Mesenchymal stem cell (in vitro differentiated cells and primary cell): ENCODE data around the gene CBX4.
A peak's percentile ranks its signal among the peaks of the same experiment; 100 is the strongest.

Experiments
- DNase-seq: peaks from one replicate; pipeline ENCODE4 v3.0.0-alpha.2; 2013
- H2AFZ ChIP-seq: one replicate; pipeline ENCODE4 v1.6.1; 2013; ENCODE audit warnings: low read depth, mild to moderate bottlenecking, control low read depth, inconsistent platforms, low read length, moderate library complexity
- H2AK5ac ChIP-seq: 2 replicates; pipeline ENCODE4 v1.6.1; 2013; ENCODE audit warnings: low read length, moderate library complexity, mild to moderate bottlenecking, inconsistent platforms; ENCODE audit not compliant: severe bottlenecking
- H2BK120ac ChIP-seq: one replicate; pipeline ENCODE4 v1.6.1; 2013; ENCODE audit warnings: low read depth, mild to moderate bottlenecking, inconsistent platforms, low read length, moderate library complexity
- H2BK12ac ChIP-seq, 2 experiments: one replicate each; pipeline ENCODE4 v1.6.1; 2013; ENCODE audit warnings: inconsistent platforms in 2 of 2, low read length in 2 of 2, mild to moderate bottlenecking in 2 of 2, moderate library complexity in 2 of 2, control low read depth in 1 of 2
- H2BK15ac ChIP-seq: one replicate; pipeline ENCODE4 v1.6.1; 2013; ENCODE audit warnings: mild to moderate bottlenecking, low read depth, inconsistent platforms; ENCODE audit not compliant: poor library complexity, severe bottlenecking
- H2BK5ac ChIP-seq: 2 replicates; pipeline ENCODE4 v1.6.1; 2013; ENCODE audit warnings: low read depth, mild to moderate bottlenecking, low read length, control low read depth, inconsistent platforms; ENCODE audit not compliant: poor library complexity, severe bottlenecking
- H3K14ac ChIP-seq, 2 experiments: one replicate each; pipeline ENCODE4 v1.6.1; 2013; ENCODE audit warnings: inconsistent platforms in 2 of 2, low read length in 2 of 2, control low read depth in 1 of 2, mild to moderate bottlenecking in 1 of 2, moderate library complexity in 1 of 2
- H3K18ac ChIP-seq, 2 experiments: one replicate each; pipeline ENCODE4 v1.6.1; 2013; ENCODE audit warnings: inconsistent platforms in 2 of 2, low read length in 2 of 2, control low read depth in 1 of 2, low read depth in 1 of 2, mild to moderate bottlenecking in 1 of 2
- H3K23ac ChIP-seq, 2 experiments: one replicate each; pipeline ENCODE4 v1.6.1; 2013; ENCODE audit warnings: inconsistent platforms in 2 of 2, low read length in 2 of 2, mild to moderate bottlenecking in 2 of 2, moderate library complexity in 2 of 2, control low read depth in 1 of 2
- H3K27ac ChIP-seq: 2 replicates; pipeline ENCODE4 v1.5.1; 2013; ENCODE audit warnings: mild to moderate bottlenecking, moderate library complexity, low read length, control low read depth, inconsistent platforms; ENCODE audit not compliant: poor library complexity, severe bottlenecking
- H3K27me3 ChIP-seq, 2 experiments: 2 replicates each; pipeline versions ENCODE4 v1.6.1 to v1.7.0; 2013; ENCODE audit warnings: low read length in 2 of 2, mild to moderate bottlenecking in 2 of 2, moderate library complexity in 2 of 2, control low read depth in 1 of 2, inconsistent platforms in 1 of 2; ENCODE audit not compliant: control insufficient read depth in 1 of 2, insufficient read depth in 1 of 2
- H3K36me3 ChIP-seq, 2 experiments: 2 replicates each; pipeline versions ENCODE4 v1.6.1 to v1.7.0; 2013; ENCODE audit warnings: low read length in 2 of 2, control low read depth in 1 of 2, inconsistent platforms in 1 of 2, low read depth in 1 of 2, mild to moderate bottlenecking in 1 of 2; ENCODE audit not compliant: insufficient read depth in 2 of 2, control insufficient read depth in 1 of 2
- H3K4ac ChIP-seq, 2 experiments: one replicate each; pipeline ENCODE4 v1.6.1; 2013; ENCODE audit warnings: inconsistent platforms in 2 of 2, low read length in 2 of 2, mild to moderate bottlenecking in 2 of 2, moderate library complexity in 2 of 2, control low read depth in 1 of 2, low read depth in 1 of 2
- H3K4me1 ChIP-seq: 2 replicates; pipeline ENCODE4 v1.6.1; 2013; ENCODE audit warnings: low read depth, low read length, control low read depth; ENCODE audit not compliant: control insufficient read depth, insufficient read depth
- H3K4me2 ChIP-seq: 2 replicates; pipeline ENCODE4 v1.6.1; 2013; ENCODE audit warnings: low read length, mild to moderate bottlenecking, inconsistent platforms; ENCODE audit not compliant: poor library complexity, severe bottlenecking
- H3K4me3 ChIP-seq, 2 experiments: 2 replicates each; pipeline versions ENCODE4 v1.5.1 to v1.7.0; 2013; ENCODE audit warnings: low read length in 2 of 2, mild to moderate bottlenecking in 2 of 2, control low read depth in 1 of 2, low read depth in 1 of 2; ENCODE audit not compliant: insufficient read depth in 1 of 2
- H3K79me1 ChIP-seq: replicated peaks from 2 replicates; pipeline ENCODE4 v1.6.1; 2013; ENCODE audit warnings: mild to moderate bottlenecking, control low read depth, low read length, inconsistent platforms; ENCODE audit not compliant: poor library complexity, severe bottlenecking
- H3K9ac ChIP-seq: 2 replicates; pipeline ENCODE4 v1.7.0; 2013; ENCODE audit warnings: mild to moderate bottlenecking, low read length, moderate library complexity
- H3K9me3 ChIP-seq: 2 replicates; pipeline ENCODE4 v1.7.0; 2013; ENCODE audit warnings: mild to moderate bottlenecking, low read length; ENCODE audit not compliant: control insufficient read depth
- H4K8ac ChIP-seq: one replicate; pipeline ENCODE4 v1.6.1; 2013; ENCODE audit warnings: inconsistent platforms, mild to moderate bottlenecking, low read length, moderate library complexity
- H4K91ac ChIP-seq: one replicate; pipeline ENCODE4 v1.6.1; 2013; ENCODE audit warnings: mild to moderate bottlenecking, low read length, inconsistent platforms
- WGBS: methylation state at CpG from one replicate; pipeline ENCODE4 v1.1.7; 2013; ENCODE audit warnings: mixed read lengths; 5-methylcytosine and 5-hydroxymethylcytosine counted together

Gene CBX4

DNA sequence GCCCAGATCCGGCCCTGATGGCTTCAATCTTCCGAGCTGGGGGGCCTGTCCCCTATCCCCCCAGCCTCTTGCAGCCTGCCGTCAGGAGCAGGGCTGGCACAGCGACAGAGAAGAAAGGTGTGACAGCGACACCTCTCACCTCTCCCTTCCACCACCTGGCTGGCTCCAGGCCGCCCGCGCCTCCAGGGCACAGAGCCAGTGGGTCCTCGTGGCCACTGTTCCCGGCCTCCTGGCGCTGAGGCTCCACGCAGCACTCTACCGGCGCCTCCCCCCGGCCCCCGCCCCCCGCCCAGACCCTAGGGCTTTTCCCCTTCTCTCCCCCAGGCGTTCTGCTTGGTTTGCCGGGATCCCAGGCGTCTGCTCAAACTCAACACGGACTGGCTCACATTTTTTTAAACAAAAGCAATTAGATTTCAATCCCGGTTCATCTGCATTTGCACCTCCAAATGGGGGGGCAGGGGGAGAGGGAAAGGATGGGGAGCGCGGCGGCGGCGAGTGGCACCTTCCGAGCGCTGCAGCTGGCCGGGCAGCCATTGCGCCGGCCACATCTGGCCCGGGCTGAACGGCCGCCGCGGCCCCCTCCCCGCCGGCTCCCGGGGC, 29.6 kb downstream of the CBX4 start:
- Histone ChIP-seq H3K14ac (no peak overlapping the region), H4K8ac (no peak overlapping the region), H3K4me1 (peaks cover 33% of the 10 kb centered on the region), H2BK15ac (peak overlapping the region; percentile 57), H3K36me3 (no peaks in the 10 kb centered on the region), H3K9me3 (no peaks in the 10 kb centered on the region), H3K9ac (no peak overlapping the region), H3K23ac (no peak overlapping the region), H3K4ac (no peak overlapping the region), H2BK5ac (no peak overlapping the region), H2AK5ac (no peak overlapping the region), H3K4me3 (peak overlapping the region in 1 of 2 experiments; percentile 29), H3K18ac (no peak overlapping the region), H3K27me3 (peaks cover 85 to 89% of the 10 kb centered on the region in 2 experiments), H2BK12ac (no peak overlapping the region), H3K79me1 (no peaks in the 10 kb centered on the region), H4K91ac (no peak overlapping the region), H2BK120ac (no peak overlapping the region), H3K4me2 (peak overlapping the region; percentile 29), H2AFZ (no peak overlapping the region), H3K27ac (no peak overlapping the region)
- WGBS: 2% methylated on average over 33 of the region's 40 CpGs
- no peak for DNase-seq

DNA sequence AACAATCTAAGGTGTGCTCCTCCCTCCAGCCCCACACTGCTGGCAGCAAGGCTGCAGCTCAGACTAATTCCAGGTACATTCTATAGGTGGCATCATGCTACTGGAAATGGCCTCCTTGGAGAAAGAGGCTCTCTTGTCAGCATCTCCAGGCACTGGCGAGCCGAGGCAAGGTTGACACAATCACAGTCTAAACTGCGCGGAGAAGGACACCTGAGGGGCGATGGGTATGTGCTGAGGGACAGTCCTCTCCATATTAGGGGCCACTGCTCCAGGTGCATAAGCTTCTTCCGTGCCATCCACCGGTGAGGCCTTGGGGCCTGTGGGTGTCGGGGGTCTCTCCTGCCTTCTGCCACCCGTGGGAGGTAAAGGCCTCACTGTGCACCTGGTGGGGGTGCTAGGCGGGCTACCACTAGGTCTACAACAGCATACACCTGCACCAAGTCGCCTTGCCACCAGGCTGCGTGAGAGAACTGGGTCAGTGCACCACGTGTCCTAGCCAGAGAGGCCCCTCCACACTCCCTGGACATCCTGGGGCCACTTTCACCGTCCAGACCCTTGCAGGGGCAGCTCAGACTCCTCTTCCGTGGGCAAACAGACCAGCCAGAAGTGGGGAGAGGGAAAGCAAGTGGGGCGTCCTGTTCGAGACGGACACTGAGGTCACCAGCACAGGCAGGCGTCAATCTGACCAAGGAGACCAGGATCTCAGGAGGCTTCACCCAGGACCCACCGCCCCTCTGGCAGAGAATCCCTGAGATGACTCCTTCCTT, 30.3 kb downstream of the CBX4 start:
- Histone ChIP-seq H3K27ac (no peak overlapping the region), H3K4me1 (peaks cover 33% of the 10 kb centered on the region), H2BK5ac (no peak overlapping the region), H2AK5ac (no peak overlapping the region), H3K36me3 (no peaks in the 10 kb centered on the region), H2BK120ac (no peak overlapping the region), H3K4me2 (no peak overlapping the region), H4K91ac (no peak overlapping the region), H4K8ac (no peak overlapping the region), H3K23ac (no peak overlapping the region), H3K18ac (no peak overlapping the region), H3K4ac (no peak overlapping the region), H3K79me1 (no peaks in the 10 kb centered on the region), H2BK12ac (no peak overlapping the region), H3K27me3 (peaks cover 85 to 89% of the 10 kb centered on the region in 2 experiments), H3K9ac (no peak overlapping the region), H3K14ac (no peak overlapping the region), H2BK15ac (peak overlapping the region; percentile 57), H2AFZ (no peak overlapping the region), H3K9me3 (no peaks in the 10 kb centered on the region), H3K4me3 (no peak overlapping the region)
- DNase-seq: no peak
- 16% methylated on average over 20 of the region's 20 CpGs for WGBS

DNA sequence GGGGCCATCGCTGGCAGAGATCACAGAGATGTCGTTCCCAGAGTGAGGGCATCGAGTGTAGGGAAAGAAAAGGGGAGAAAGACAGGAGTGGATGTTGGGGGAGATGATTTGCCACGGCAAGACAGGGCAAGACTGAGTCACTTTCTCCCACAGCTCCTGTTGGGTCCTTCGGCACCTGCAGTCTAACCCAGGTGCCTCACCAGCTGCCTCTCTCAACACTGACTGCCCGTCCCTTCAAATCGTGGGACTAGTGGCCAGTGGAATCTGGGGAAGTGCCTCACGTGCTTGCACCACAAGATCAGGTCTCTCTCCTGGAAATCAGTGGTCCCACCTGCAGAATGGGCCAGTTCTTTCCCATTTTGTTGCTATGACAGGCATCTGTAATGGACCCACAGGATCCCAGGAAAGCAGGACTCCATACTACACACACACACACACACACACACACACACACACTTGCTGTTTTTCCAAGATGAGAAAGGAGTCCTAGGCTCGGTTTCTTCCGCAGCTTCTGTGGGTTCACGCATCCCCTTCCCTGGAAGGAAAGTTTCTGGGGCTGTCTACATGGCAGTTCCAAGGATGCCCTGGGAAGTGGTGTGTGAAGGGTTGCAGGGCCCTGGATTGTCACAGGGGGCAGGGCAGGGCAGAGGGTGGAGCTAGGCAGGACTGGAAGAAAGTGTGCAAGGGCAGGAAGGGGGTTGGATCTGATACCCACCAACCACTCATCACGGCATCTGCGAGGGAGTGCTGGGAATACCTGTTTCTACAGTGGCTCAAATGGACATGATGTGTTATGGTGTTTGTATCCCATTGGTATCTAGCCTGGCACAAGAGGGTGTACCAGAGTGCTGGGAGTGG, 32.1 kb downstream of the CBX4 start:
- H3K79me1 ChIP-seq: no peaks in the 10 kb centered on the region
- H4K91ac ChIP-seq: no peak overlapping the region
- WGBS: 60% methylated on average over 13 of the region's 13 CpGs
- H3K23ac ChIP-seq: no peak overlapping the region
- H2BK12ac ChIP-seq: no peak overlapping the region
- H2BK5ac ChIP-seq: no peak overlapping the region
- no peak overlapping the region for H4K8ac ChIP-seq
- H2AFZ ChIP-seq: no peak overlapping the region
- DNase-seq: no peak
- H3K4me3 ChIP-seq: no peak overlapping the region
- no peak overlapping the region for H3K18ac ChIP-seq
- no peak overlapping the region for H3K14ac ChIP-seq
- H2BK120ac ChIP-seq: no peak overlapping the region
- no peaks in the 10 kb centered on the region for H3K36me3 ChIP-seq
- H2AK5ac ChIP-seq: no peak overlapping the region
- peaks cover 92 to 96% of the 10 kb centered on the region in 2 experiments for H3K27me3 ChIP-seq
- no peak overlapping the region for H3K9ac ChIP-seq
- H3K9me3 ChIP-seq: peaks cover 3% of the 10 kb centered on the region
- H3K4ac ChIP-seq: no peak overlapping the region
- H3K4me2 ChIP-seq: no peak overlapping the region
- no peak overlapping the region for H2BK15ac ChIP-seq
- H3K27ac ChIP-seq: no peak overlapping the region
- peaks cover 32% of the 10 kb centered on the region for H3K4me1 ChIP-seq

DNA sequence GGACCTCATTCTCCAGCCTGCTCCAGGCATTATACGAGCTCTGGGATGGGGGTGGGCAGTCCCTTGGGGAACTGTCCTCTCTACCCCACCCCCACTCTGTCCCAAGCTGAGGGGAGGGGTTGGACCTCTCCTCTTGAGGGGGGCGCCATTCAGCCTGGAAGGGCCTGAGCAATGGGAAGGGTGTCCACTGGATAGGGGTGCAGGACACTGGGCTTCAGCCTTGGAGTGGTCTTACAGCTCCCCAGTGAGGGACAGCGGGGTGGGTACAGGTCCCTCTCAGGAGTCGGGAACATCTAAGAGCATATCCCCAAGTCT, 32.8 kb downstream of the CBX4 start:
- H4K91ac ChIP-seq: no peak overlapping the region
- no peak overlapping the region for H4K8ac ChIP-seq
- H2AK5ac ChIP-seq: no peak overlapping the region
- H3K4me3 ChIP-seq: no peak overlapping the region
- no peak overlapping the region for H2AFZ ChIP-seq
- H3K27me3 ChIP-seq: peaks cover 92 to 96% of the 10 kb centered on the region in 2 experiments
- H3K9me3 ChIP-seq: peaks cover 8% of the 10 kb centered on the region
- no peak overlapping the region for H2BK5ac ChIP-seq
- H3K36me3 ChIP-seq: no peaks in the 10 kb centered on the region
- H3K4me2 ChIP-seq: no peak overlapping the region
- no peak for DNase-seq
- no peak overlapping the region for H3K18ac ChIP-seq
- peaks cover 29% of the 10 kb centered on the region for H3K4me1 ChIP-seq
- H3K9ac ChIP-seq: no peak overlapping the region
- no peak overlapping the region for H3K4ac ChIP-seq
- H3K79me1 ChIP-seq: no peaks in the 10 kb centered on the region
- 6% methylated on average over 2 of the region's 4 CpGs for WGBS
- H2BK120ac ChIP-seq: no peak overlapping the region
- no peak overlapping the region for H3K27ac ChIP-seq
- no peak overlapping the region for H2BK12ac ChIP-seq
- no peak overlapping the region for H3K14ac ChIP-seq
- H3K23ac ChIP-seq: no peak overlapping the region
- H2BK15ac ChIP-seq: no peak overlapping the region
